Tibial nerve (tissue), 4 donors: ENCODE data around the gene USP44. TPM values are rescaled to one million over a fixed set of nuclear protein-coding genes. Genes with fewer than 3 reads are reported as not detected.
A peak's percentile ranks its signal among the peaks of the same experiment; 100 is the strongest.
"Not testable (repeated sequence)": the region's sequence is repeated elsewhere in the genome, so short reads cannot be mapped to it uniquely, and the experiment has no call there.

ENCODE experiments used
- DNase-seq, 2 donors: peaks; one replicate each; pipeline ENCODE4 v3.0.0-alpha.2; 2019; ENCODE audit warnings: low spot score in 2 of 2
- H3K27ac ChIP-seq, 4 donors: fragments of 200-600 bp; sonication (generic) in 3 of 4; one replicate each; pipeline ENCODE4 v1.5.1; 2017 to 2019; ENCODE audit warnings: mild to moderate bottlenecking in 1 of 4
- H3K27me3 ChIP-seq, 2 donors: fragments of 200-600 bp; sonication (generic) in 1 of 2; one replicate each; pipeline versions ENCODE4 v1.5.1 to v1.6.0; 2017 to 2019
- H3K36me3 ChIP-seq, 3 donors: fragments of 200-600 bp; sonication (generic); one replicate each; pipeline ENCODE4 v1.5.1; 2018 to 2019
- H3K4me1 ChIP-seq, 4 donors: fragments of 200-600 bp; sonication (generic) in 3 of 4; one replicate each; pipeline ENCODE4 v1.5.1; 2017 to 2019
- H3K4me3 ChIP-seq, 4 donors: fragments of 200-600 bp; sonication (generic) in 3 of 4; one replicate each; pipeline ENCODE4 v1.5.1; 2017 to 2019; ENCODE audit warnings: mild to moderate bottlenecking in 1 of 4, moderate library complexity in 1 of 4
- H3K9me3 ChIP-seq, 4 donors: fragments of 200-600 bp; sonication (generic) in 3 of 4; one replicate each; pipeline ENCODE4 v1.5.1; 2017 to 2019
- CTCF ChIP-seq, 5 experiments: fragments of 200-600 bp in 3 of 5; fragments of 450-650 bp in 2 of 5; sonication (generic) in 3 of 5; IDR thresholded peaks; one replicate each; pipeline ENCODE4 v1.5.1; 2016 to 2019; ENCODE audit warnings: antibody characterized with exemption in 5 of 5, mild to moderate bottlenecking in 3 of 5, moderate library complexity in 2 of 5
- EP300 ChIP-seq, 2 donors: sonication (generic); formaldehyde crosslinking; IDR thresholded peaks; one replicate each; pipeline ENCODE4 v1.6.1; 2017; ENCODE audit warnings: antibody characterized with exemption in 2 of 2, mild to moderate bottlenecking in 1 of 2
- POLR2A ChIP-seq, 2 donors: fragments of 450-650 bp; IDR thresholded peaks; one replicate each; pipeline ENCODE4 v1.6.1; 2017; ENCODE audit warnings: antibody characterized with exemption in 2 of 2, mild to moderate bottlenecking in 2 of 2, moderate library complexity in 2 of 2
- WGBS, 2 donors: methylation state at CpG; one replicate each; pipeline ENCODE4 v1.1.5; 2018; 5-methylcytosine and 5-hydroxymethylcytosine counted together
- total RNA-seq, 4 donors: library from RNA; depleted of rRNA; stranded (reverse); fragments of >200 nt; gene quantifications; one replicate each; pipeline ENCODE4 v1.1.0, GENCODE V29; 2016

The USP44 gene
- total RNA-seq, 4 donors from 2014 or later: 9.2 to 25.5 (median 12.3) TPM

GRCh38 chr12:95574799-95575452, 23.6 kb upstream of the USP44 start:
- no peaks in the 10 kb centered on the region for H3K4me1 ChIP-seq
- no peaks in the 10 kb centered on the region for H3K27me3 ChIP-seq
- TF ChIP-seq EP300 (IDR thresholded peaks at IDR 0.05) (no peak), POLR2A (IDR thresholded peaks at IDR 0.05) (no peak), CTCF (IDR thresholded peaks at IDR 0.05) (peak; percentile 62 to 72 (median 70))
- peak overlapping the region in 1 of 4 donors; percentile 59 for H3K27ac ChIP-seq
- DNase-seq: no peak
- H3K36me3 ChIP-seq: no peaks in the 10 kb centered on the region
- H3K4me3 ChIP-seq: no peak overlapping the region
- no peaks in the 10 kb centered on the region for H3K9me3 ChIP-seq

GRCh38 chr12:95573951-95574576, 22.8 kb upstream of the USP44 start:
- 41 to 48% methylated on average over 10 of the region's 10 CpGs for WGBS, 2 donors
- DNase-seq: no peak
- Histone ChIP-seq H3K4me1 (no peaks in the 10 kb centered on the region), H3K36me3 (no peaks in the 10 kb centered on the region), H3K27ac (no peak overlapping the region), H3K27me3 (no peaks in the 10 kb centered on the region), H3K4me3 (peak overlapping the region in 1 of 4 donors; percentile 4), H3K9me3 (no peaks in the 10 kb centered on the region)
- TF ChIP-seq EP300 (IDR thresholded peaks at IDR 0.05) (no peak), CTCF (IDR thresholded peaks at IDR 0.05) (no peak), POLR2A (IDR thresholded peaks at IDR 0.05) (no peak)

- WGBS, 2 donors: 88 to 94% methylated on average over 2 of the region's 2 CpGs
- no peak overlapping the region for H3K4me3 ChIP-seq
- TF ChIP-seq EP300 (IDR thresholded peaks at IDR 0.05): no peak
Observed at GRCh38 chr12:95571369-95571768, 20.1 kb upstream of the USP44 start.

GRCh38 chr12:95568045-95568444, 16.8 kb upstream of the USP44 start:
- 89 to 95% methylated on average over 10 of the region's 10 CpGs for WGBS, 2 donors
- not testable (repeated sequence) for H3K27ac ChIP-seq, H3K9me3 ChIP-seq, H3K4me1 ChIP-seq, DNase-seq, H3K36me3 ChIP-seq, H3K27me3 ChIP-seq, H3K4me3 ChIP-seq

More at GRCh38 chr12:95571369-95571768, 20.1 kb upstream of the USP44 start:
- Histone ChIP-seq H3K27me3 (no peaks in the 10 kb centered on the region), H3K4me1 (no peaks in the 10 kb centered on the region), H3K27ac (no peak overlapping the region), H3K36me3 (no peaks in the 10 kb centered on the region), H3K9me3 (no peaks in the 10 kb centered on the region)
- no peak for DNase-seq

GRCh38 chr12:95557625-95558024, 6.3 kb upstream of the USP44 start:
- 78 to 85% methylated on average over 1 of the region's 1 CpG for WGBS, 2 donors
- no peak for DNase-seq
- Histone ChIP-seq H3K27ac (no peak overlapping the region), H3K36me3 (no peaks in the 10 kb centered on the region), H3K27me3 (no peaks in the 10 kb centered on the region), H3K4me1 (no peaks in the 10 kb centered on the region), H3K4me3 (no peak overlapping the region), H3K9me3 (no peaks in the 10 kb centered on the region)
- TF ChIP-seq CTCF (IDR thresholded peaks at IDR 0.05) (no peak), POLR2A (IDR thresholded peaks at IDR 0.05) (no peak), EP300 (IDR thresholded peaks at IDR 0.05) (no peak)

GRCh38 chr12:95554532-95555071, 3.3 kb upstream of the USP44 start:
- TF ChIP-seq EP300 (IDR thresholded peaks at IDR 0.05) (no peak), CTCF (IDR thresholded peaks at IDR 0.05) (no peak), POLR2A (IDR thresholded peaks at IDR 0.05) (no peak)
- Histone ChIP-seq H3K4me3 (no peak overlapping the region), H3K9me3 (no peaks in the 10 kb centered on the region), H3K4me1 (no peaks in the 10 kb centered on the region), H3K36me3 (no peaks in the 10 kb centered on the region), H3K27me3 (no peaks in the 10 kb centered on the region), H3K27ac (no peak overlapping the region)
- no peak for DNase-seq
- WGBS, 2 donors: 49 to 67% methylated on average over 4 of the region's 4 CpGs
